ENCODE results near the gene RALGPS2. TPM values are rescaled to one million over a fixed set of nuclear protein-coding genes. Genes with fewer than 3 reads are reported as not detected.

The RALGPS2 gene
- total and polyA plus RNA-seq, 9 of the 15 experiments (the other 6 are each of a cell fraction or from before 2014, with no cell fraction given), result 0.28 to 6.5 (median 2.6) TPM

DNA sequence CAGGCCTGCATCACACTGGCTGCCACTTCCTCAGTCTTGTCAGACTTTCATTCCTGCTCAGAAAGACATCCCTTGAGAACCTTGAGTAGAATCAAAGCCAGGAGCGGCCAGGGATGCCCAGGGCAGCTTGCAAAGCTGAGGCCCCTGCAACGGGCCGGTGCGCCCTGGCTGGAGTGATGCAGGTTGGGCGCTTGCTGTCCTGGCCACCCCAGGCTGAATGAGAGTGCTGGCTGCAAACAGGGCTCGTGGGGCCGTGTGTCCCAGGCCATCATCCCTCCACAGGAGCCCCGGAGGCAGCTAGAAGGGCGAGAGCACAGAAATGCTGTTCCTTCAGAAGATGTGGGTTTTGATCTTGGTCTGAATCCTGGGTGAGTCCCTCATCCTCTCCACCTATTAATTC, 233.4 kb downstream of the RALGPS2 start:
- Histone ChIP-seq H3K4me2 (ENCODE audit: insufficient read depth, low read length) (no peak overlapping the region), H4K20me1 (replicated peaks; ENCODE audit: control insufficient read depth, insufficient read depth, low read length) (0 out of 2 replicates have a peak, but pooled peaks cover 3% of the 10 kb centered on the region), H3K9me1 (ENCODE audit: control insufficient read depth, insufficient read depth, low read length) (no peaks in the 10 kb centered on the region), H3K79me2 (ENCODE audit: control insufficient read depth, insufficient read depth, low read length) (no peaks in the 10 kb centered on the region), H3K4me1 (replicated peaks in 1 of 2; ENCODE audit: control insufficient read depth in 2 of 2, insufficient read depth in 2 of 2, low read length in 2 of 2) (peaks cover 0 to 3% of the 10 kb centered on the region in 2 experiments; a peak in 2 of 5 replicates), H3K9ac (ENCODE audit: insufficient read depth in 1 of 2, low read depth in 2 of 2, low read length in 2 of 2) (0 out of 4 replicates have a peak overlapping the region, but pooled peaks of 1 of the 2 experiments have one; percentile 7), H3K36me3 (ENCODE audit: control insufficient read depth, insufficient read depth, low read length) (no peaks in the 10 kb centered on the region), H3K27ac (ENCODE audit: extremely low read depth, low read depth, low read length) (no peak overlapping the region), H2AFZ (ENCODE audit: low read depth, low read length) (no peak overlapping the region), H3K9me3 (replicated peaks; ENCODE audit: control insufficient read depth, insufficient read depth, low read depth, low read length) (no peaks in the 10 kb centered on the region), H3K27me3 (ENCODE audit: control insufficient read depth in 2 of 2, insufficient read depth in 2 of 2, low read length in 2 of 2) (peaks cover 30 to 64% of the 10 kb centered on the region in 2 experiments), H3K4me3 (no peak overlapping the region)
- ChIA-PET CTCF (ENCODE audit: low intra/inter-chr PET ratio) (no interaction called here), POLR2A (interaction anchor here (1.3 kb wide), 1 partner anchor 101 kb away, joined by 3 read pairs; no protein-coding TSS in a partner anchor)
- ATAC-seq (no peak; the same call in 2 of the 3 replicates), DNase-seq (ENCODE audit: extremely low read depth in 1 of 4, low spot score in 3 of 4) (no peak), FAIRE-seq (no peak)
- WGBS (ENCODE audit: insufficient coverage, low coverage, missing lambda C conversion rate), result 0% methylated on average over 9 of the region's 9 CpGs
- no TSS peak for BruUV-seq (replicated peaks)
- in situ Hi-C loops (cut with MboI), result no loop called here
- TF ChIP-seq, protein P1, sequence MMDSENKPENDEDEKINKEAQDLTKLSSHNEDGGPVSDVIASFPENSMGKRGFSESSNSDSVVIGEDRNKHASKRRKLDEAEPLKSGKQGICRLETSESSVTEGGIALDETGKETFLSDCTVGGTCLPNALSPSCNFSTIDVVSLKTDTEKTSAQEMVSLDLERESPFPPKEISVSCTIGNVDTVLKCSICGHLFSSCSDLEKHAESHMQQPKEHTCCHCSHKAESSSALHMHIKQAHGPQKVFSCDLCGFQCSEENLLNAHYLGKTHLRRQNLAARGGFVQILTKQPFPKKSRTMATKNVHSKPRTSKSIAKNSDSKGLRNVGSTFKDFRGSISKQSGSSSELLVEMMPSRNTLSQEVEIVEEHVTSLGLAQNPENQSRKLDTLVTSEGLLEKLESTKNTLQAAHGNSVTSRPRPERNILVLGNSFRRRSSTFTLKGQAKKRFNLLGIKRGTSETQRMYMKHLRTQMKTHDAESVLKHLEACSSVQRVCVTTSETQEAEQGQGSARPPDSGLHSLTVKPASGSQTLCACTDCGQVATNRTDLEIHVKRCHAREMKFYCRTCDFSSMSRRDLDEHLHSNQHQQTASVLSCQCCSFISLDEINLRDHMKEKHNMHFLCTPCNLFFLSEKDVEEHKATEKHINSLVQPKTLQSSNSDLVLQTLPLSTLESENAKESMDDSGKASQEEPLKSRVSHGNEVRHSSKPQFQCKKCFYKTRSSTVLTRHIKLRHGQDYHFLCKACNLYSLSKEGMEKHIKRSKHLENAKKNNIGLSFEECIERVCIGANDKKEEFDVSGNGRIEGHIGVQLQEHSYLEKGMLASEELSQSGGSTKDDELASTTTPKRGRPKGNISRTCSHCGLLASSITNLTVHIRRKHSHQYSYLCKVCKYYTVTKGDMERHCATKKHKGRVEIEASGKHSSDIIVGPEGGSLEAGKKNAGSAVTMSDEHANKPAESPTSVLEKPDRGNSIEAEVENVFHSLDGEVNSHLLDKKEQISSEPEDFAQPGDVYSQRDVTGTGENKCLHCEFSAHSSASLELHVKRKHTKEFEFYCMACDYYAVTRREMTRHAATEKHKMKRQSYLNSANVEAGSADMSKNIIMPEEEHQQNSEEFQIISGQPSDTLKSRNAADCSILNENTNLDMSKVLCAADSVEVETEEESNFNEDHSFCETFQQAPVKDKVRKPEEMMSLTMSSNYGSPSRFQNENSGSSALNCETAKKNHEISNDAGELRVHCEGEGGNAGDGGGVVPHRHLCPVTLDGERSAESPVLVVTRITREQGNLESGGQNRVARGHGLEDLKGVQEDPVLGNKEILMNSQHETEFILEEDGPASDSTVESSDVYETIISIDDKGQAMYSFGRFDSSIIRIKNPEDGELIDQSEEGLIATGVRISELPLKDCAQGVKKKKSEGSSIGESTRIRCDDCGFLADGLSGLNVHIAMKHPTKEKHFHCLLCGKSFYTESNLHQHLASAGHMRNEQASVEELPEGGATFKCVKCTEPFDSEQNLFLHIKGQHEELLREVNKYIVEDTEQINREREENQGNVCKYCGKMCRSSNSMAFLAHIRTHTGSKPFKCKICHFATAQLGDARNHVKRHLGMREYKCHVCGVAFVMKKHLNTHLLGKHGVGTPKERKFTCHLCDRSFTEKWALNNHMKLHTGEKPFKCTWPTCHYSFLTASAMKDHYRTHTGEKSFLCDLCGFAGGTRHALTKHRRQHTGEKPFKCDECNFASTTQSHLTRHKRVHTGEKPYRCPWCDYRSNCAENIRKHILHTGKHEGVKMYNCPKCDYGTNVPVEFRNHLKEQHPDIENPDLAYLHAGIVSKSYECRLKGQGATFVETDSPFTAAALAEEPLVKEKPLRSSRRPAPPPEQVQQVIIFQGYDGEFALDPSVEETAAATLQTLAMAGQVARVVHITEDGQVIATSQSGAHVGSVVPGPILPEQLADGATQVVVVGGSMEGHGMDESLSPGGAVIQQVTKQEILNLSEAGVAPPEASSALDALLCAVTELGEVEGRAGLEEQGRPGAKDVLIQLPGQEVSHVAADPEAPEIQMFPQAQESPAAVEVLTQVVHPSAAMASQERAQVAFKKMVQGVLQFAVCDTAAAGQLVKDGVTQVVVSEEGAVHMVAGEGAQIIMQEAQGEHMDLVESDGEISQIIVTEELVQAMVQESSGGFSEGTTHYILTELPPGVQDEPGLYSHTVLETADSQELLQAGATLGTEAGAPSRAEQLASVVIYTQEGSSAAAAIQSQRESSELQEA (IDR thresholded peaks at IDR 0.05; ENCODE audit: low read depth), result no peak
- TF ChIP-seq, protein P2, sequence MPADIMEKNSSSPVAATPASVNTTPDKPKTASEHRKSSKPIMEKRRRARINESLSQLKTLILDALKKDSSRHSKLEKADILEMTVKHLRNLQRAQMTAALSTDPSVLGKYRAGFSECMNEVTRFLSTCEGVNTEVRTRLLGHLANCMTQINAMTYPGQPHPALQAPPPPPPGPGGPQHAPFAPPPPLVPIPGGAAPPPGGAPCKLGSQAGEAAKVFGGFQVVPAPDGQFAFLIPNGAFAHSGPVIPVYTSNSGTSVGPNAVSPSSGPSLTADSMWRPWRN (IDR thresholded peaks at IDR 0.05; ENCODE audit: low read depth), result no peak
- TF ChIP-seq RAD51 (IDR thresholded peaks at IDR 0.05; ENCODE audit: borderline replicate concordance, low read depth) (no peak), EP300 (IDR thresholded peaks at IDR 0.05; ENCODE audit: low read length) (no peak), LCOR (CRISPR knock-in tag; IDR thresholded peaks at IDR 0.05) (no peak), KDM2B (CRISPR knock-in tag; IDR thresholded peaks at IDR 0.05) (no peak), ZNF830 (CRISPR knock-in tag; IDR thresholded peaks at IDR 0.05) (no peak), MYC (IDR thresholded peaks at IDR 0.05; ENCODE audit: low read depth, low read length) (no peak), MYC (CRISPR knock-in tag; IDR thresholded peaks at IDR 0.05; ENCODE audit: borderline replicate concordance, low read depth) (no peak), TCF7L2 (IDR thresholded peaks at IDR 0.05; ENCODE audit: low read depth, low read length) (no peak), ETV6 (IDR thresholded peaks at IDR 0.05; ENCODE audit: borderline replicate concordance in 1 of 2, low read depth in 2 of 2, low read length in 1 of 2) (no peak), ETV6 (CRISPR knock-in tag; IDR thresholded peaks at IDR 0.05; ENCODE audit: borderline replicate concordance) (no peak)
- TF ChIP-seq, protein P3, sequence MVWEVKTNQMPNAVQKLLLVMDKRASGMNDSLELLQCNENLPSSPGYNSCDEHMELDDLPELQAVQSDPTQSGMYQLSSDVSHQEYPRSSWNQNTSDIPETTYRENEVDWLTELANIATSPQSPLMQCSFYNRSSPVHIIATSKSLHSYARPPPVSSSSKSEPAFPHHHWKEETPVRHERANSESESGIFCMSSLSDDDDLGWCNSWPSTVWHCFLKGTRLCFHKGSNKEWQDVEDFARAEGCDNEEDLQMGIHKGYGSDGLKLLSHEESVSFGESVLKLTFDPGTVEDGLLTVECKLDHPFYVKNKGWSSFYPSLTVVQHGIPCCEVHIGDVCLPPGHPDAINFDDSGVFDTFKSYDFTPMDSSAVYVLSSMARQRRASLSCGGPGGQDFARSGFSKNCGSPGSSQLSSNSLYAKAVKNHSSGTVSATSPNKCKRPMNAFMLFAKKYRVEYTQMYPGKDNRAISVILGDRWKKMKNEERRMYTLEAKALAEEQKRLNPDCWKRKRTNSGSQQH (CRISPR knock-in tag; IDR thresholded peaks at IDR 0.05), result no peak
- intact Hi-C loops (cut with micrococcal nuclease), result no loop called here
